ENCODE results near the gene OSMR.

The OSMR gene

DNA sequence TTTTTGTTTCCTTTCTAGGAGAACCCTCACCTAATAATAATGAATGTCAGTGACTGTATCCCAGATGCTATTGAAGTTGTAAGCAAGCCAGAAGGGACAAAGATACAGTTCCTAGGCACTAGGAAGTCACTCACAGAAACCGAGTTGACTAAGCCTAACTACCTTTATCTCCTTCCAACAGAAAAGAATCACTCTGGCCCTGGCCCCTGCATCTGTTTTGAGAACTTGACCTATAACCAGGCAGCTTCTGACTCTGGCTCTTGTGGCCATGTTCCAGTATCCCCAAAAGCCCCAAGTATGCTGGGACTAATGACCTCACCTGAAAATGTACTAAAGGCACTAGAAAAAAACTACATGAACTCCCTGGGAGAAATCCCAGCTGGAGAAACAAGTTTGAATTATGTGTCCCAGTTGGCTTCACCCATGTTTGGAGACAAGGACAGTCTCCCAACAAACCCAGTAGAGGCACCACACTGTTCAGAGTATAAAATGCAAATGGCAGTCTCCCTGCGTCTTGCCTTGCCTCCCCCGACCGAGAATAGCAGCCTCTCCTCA, 87.1 kb downstream of the OSMR start:
- Histone ChIP-seq H3K27me3 (ENCODE audit: control insufficient read depth in 5 of 5, insufficient read depth in 4 of 5, low read length in 5 of 5) (no peaks in the 10 kb centered on the region), H3K9ac (ENCODE audit: low read length in 5 of 5) (no peak overlapping the region), H3K36me3 (ENCODE audit: control insufficient read depth in 5 of 5, insufficient read depth in 5 of 5, low read length in 5 of 5) (peaks cover 22 to 47% (median 24%) of the 10 kb centered on the region in 5 donors), H3K4me1 (ENCODE audit: control insufficient read depth in 5 of 5, insufficient read depth in 5 of 5, low read length in 5 of 5) (peaks cover 0 to 4% (median 3%) of the 10 kb centered on the region in 5 donors), H3K4me3 (ENCODE audit: low read depth in 1 of 5, low read length in 5 of 5) (no peak overlapping the region), H3K9me3 (ENCODE audit: control insufficient read depth in 5 of 5, low read length in 5 of 5) (no peaks in the 10 kb centered on the region), H3K27ac (ENCODE audit: low read depth, low read length) (no peak overlapping the region)

DNA sequence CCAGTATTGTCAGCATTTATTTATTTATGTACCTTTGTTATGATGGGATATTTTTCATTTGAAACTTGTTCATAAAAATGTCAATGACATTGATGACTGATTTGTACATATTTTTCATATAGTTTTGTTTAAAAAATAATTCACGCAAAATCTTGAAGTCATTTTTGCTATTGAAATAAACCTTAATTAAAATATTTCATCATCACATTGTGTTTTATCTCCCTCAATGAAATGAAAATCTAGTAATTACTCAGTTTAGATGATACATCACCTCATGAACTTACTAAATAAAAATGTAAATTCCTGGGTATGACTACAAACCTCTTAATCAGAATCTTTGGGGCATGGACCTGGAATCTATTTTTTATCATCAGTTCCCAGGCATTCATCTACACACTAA, 89.6 kb downstream of the OSMR start:
- Histone ChIP-seq H3K9ac (ENCODE audit: low read length in 5 of 5) (no peak overlapping the region), H3K36me3 (ENCODE audit: control insufficient read depth in 5 of 5, insufficient read depth in 5 of 5, low read length in 5 of 5) (peaks cover 23 to 52% (median 33%) of the 10 kb centered on the region in 5 donors), H3K4me1 (ENCODE audit: control insufficient read depth in 5 of 5, insufficient read depth in 5 of 5, low read length in 5 of 5) (no peaks in the 10 kb centered on the region), H3K27ac (ENCODE audit: low read depth, low read length) (no peak overlapping the region), H3K9me3 (ENCODE audit: control insufficient read depth in 5 of 5, low read length in 5 of 5) (no peaks in the 10 kb centered on the region), H3K27me3 (ENCODE audit: control insufficient read depth in 5 of 5, insufficient read depth in 4 of 5, low read length in 5 of 5) (no peaks in the 10 kb centered on the region), H3K4me3 (ENCODE audit: low read depth in 1 of 5, low read length in 5 of 5) (no peak overlapping the region)

DNA sequence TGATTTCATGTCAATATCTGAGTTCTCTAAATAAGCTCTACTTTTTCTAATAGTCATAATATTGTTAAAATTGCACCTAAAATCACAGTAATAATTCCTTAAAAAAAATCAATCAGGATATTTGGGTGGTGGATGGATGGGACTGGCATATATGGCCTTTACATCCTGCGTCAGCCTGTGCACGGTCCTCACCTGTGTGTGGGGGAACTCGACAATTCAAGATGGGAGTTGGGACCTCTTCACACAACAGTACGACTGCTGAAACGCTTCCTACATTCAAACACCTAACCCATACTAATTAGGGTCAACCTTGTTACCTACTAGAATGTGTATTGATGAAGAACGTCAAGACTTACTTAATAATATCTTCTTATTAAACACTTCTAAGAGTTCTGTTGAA, 90.5 kb downstream of the OSMR start:
- no peak overlapping the region for H3K27ac ChIP-seq (ENCODE audit: low read depth, low read length)
- H3K9me3 ChIP-seq (ENCODE audit: control insufficient read depth in 5 of 5, low read length in 5 of 5): no peaks in the 10 kb centered on the region
- H3K27me3 ChIP-seq (ENCODE audit: control insufficient read depth in 5 of 5, insufficient read depth in 4 of 5, low read length in 5 of 5): no peaks in the 10 kb centered on the region
- no peak overlapping the region for H3K9ac ChIP-seq (ENCODE audit: low read length in 5 of 5)
- no peaks in the 10 kb centered on the region for H3K4me1 ChIP-seq (ENCODE audit: control insufficient read depth in 5 of 5, insufficient read depth in 5 of 5, low read length in 5 of 5)
- H3K4me3 ChIP-seq (ENCODE audit: low read depth in 1 of 5, low read length in 5 of 5): no peak overlapping the region
- H3K36me3 ChIP-seq (ENCODE audit: control insufficient read depth in 5 of 5, insufficient read depth in 5 of 5, low read length in 5 of 5): peaks cover 24 to 50% (median 37%) of the 10 kb centered on the region in 5 donors

DNA sequence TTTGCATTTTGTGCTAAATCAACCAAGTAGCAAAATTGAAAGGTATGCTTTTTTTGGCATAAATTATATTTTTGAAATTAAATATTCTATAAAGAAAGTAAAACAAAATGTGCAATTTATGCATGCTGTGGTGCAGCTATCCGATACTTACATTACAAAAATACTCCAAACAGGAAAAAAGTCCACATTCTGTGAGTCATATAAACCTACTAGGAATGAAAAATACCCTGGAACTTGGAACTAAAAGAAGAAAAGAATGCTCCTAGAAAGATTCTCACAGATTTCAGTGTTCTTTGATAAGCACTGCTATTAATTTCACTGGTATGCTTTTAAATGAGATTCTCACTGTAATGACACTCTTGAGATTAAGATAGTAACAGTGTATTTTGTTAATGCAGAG, 92.6 kb downstream of the OSMR start:
- no peak overlapping the region for H3K9ac ChIP-seq (ENCODE audit: low read length in 5 of 5)
- no peak overlapping the region for H3K27ac ChIP-seq (ENCODE audit: low read depth, low read length)
- H3K4me1 ChIP-seq (ENCODE audit: control insufficient read depth in 5 of 5, insufficient read depth in 5 of 5, low read length in 5 of 5): no peaks in the 10 kb centered on the region
- H3K4me3 ChIP-seq (ENCODE audit: low read depth in 1 of 5, low read length in 5 of 5): no peak overlapping the region
- no peaks in the 10 kb centered on the region for H3K9me3 ChIP-seq (ENCODE audit: control insufficient read depth in 5 of 5, low read length in 5 of 5)
- H3K27me3 ChIP-seq (ENCODE audit: control insufficient read depth in 5 of 5, insufficient read depth in 4 of 5, low read length in 5 of 5): no peaks in the 10 kb centered on the region
- peaks cover 20 to 53% (median 37%) of the 10 kb centered on the region in 5 donors for H3K36me3 ChIP-seq (ENCODE audit: control insufficient read depth in 5 of 5, insufficient read depth in 5 of 5, low read length in 5 of 5)

DNA sequence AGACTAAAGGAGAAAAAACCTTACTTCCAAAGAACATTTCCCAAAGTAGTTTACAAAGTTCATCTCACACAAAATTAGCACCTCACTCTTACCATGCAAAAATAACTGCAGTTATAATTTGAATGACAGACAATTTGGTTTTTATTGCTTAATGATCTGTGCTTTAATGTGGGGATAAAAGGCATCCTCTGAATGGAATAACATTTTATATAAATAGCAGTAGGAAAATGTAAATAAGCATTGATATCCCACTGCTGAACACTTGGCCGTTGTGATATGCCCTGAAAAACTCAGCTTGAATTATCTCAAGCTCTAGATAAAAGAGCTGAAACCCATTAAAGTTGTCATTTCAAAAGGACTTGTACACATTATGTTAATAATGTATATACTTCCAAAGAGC, 93.2 kb downstream of the OSMR start:
- Histone ChIP-seq H3K36me3 (ENCODE audit: control insufficient read depth in 5 of 5, insufficient read depth in 5 of 5, low read length in 5 of 5) (peaks cover 17 to 51% (median 34%) of the 10 kb centered on the region in 5 donors), H3K4me3 (ENCODE audit: low read depth in 1 of 5, low read length in 5 of 5) (no peak overlapping the region)

DNA sequence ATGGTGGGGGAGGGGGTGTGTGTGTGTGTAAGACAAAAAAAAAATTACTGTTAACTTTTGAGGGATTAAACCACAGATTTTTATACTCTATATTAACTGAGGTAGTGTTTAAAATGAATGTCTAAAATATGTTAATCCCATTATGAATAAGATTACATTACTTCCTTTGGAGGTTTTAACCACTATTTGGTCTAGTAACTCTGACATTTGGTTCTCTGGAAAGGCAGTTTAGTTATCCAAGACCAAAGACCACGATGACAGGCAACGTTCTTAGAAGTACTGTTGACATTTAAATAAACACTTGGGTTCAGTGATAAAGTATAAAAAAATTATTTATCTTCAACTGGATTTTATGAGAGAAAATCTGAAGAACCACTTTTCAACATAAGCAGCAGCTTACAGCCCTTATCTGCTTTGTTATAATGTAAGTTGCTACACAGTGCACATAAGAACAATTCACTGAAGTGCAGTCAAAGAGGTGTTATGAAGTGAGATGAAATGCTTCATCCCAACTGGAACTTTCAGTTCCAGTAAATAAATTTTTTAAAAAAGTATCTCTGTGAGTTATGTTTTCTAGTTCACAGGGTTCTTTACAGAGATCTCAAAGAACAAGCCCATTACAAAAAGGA, 94.5 kb downstream of the OSMR start:
- H3K4me3 ChIP-seq (ENCODE audit: low read depth in 1 of 5, low read length in 5 of 5): no peak overlapping the region
- no peaks in the 10 kb centered on the region for H3K4me1 ChIP-seq (ENCODE audit: control insufficient read depth in 5 of 5, insufficient read depth in 5 of 5, low read length in 5 of 5)
- no peak overlapping the region for H3K27ac ChIP-seq (ENCODE audit: low read depth, low read length)
- H3K36me3 ChIP-seq (ENCODE audit: control insufficient read depth in 5 of 5, insufficient read depth in 5 of 5, low read length in 5 of 5): peaks cover 31 to 52% (median 40%) of the 10 kb centered on the region in 5 donors
- H3K9ac ChIP-seq (ENCODE audit: low read length in 5 of 5): no peak overlapping the region
- H3K27me3 ChIP-seq (ENCODE audit: control insufficient read depth in 5 of 5, insufficient read depth in 4 of 5, low read length in 5 of 5): no peaks in the 10 kb centered on the region
- no peaks in the 10 kb centered on the region for H3K9me3 ChIP-seq (ENCODE audit: control insufficient read depth in 5 of 5, low read length in 5 of 5)

More for the DNA sequence above, 93.2 kb downstream of the OSMR start:
- Histone ChIP-seq H3K27ac (ENCODE audit: low read depth, low read length) (no peak overlapping the region), H3K9ac (ENCODE audit: low read length in 5 of 5) (no peak overlapping the region), H3K9me3 (ENCODE audit: control insufficient read depth in 5 of 5, low read length in 5 of 5) (no peaks in the 10 kb centered on the region), H3K27me3 (ENCODE audit: control insufficient read depth in 5 of 5, insufficient read depth in 4 of 5, low read length in 5 of 5) (no peaks in the 10 kb centered on the region), H3K4me1 (ENCODE audit: control insufficient read depth in 5 of 5, insufficient read depth in 5 of 5, low read length in 5 of 5) (no peaks in the 10 kb centered on the region)

DNA sequence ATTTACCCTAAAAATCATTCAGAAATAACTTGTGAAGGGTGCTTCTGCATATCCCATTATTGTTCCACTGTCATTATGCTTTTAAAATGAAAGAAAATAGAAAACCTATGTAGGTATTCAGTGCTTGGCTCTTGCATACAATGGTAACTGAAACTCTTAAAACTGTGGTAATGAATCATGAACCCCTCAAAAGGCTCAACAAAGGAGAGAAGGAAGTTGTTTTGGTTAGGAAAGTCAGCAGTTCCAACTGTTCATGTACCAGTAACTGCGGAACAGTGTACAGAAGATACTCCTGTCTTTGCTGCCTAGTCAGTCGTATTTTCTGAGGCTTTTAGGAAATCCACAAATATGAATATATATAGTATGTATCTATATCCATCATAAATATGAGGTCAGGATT, 96.1 kb downstream of the OSMR start:
- Histone ChIP-seq H3K36me3 (ENCODE audit: control insufficient read depth in 5 of 5, insufficient read depth in 5 of 5, low read length in 5 of 5) (peaks cover 30 to 58% (median 53%) of the 10 kb centered on the region in 5 donors), H3K9me3 (ENCODE audit: control insufficient read depth in 5 of 5, low read length in 5 of 5) (no peaks in the 10 kb centered on the region), H3K4me1 (ENCODE audit: control insufficient read depth in 5 of 5, insufficient read depth in 5 of 5, low read length in 5 of 5) (no peaks in the 10 kb centered on the region), H3K9ac (ENCODE audit: low read length in 5 of 5) (no peak overlapping the region), H3K4me3 (ENCODE audit: low read depth in 1 of 5, low read length in 5 of 5) (no peak overlapping the region), H3K27me3 (ENCODE audit: control insufficient read depth in 5 of 5, insufficient read depth in 4 of 5, low read length in 5 of 5) (no peaks in the 10 kb centered on the region), H3K27ac (ENCODE audit: low read depth, low read length) (no peak overlapping the region)

DNA sequence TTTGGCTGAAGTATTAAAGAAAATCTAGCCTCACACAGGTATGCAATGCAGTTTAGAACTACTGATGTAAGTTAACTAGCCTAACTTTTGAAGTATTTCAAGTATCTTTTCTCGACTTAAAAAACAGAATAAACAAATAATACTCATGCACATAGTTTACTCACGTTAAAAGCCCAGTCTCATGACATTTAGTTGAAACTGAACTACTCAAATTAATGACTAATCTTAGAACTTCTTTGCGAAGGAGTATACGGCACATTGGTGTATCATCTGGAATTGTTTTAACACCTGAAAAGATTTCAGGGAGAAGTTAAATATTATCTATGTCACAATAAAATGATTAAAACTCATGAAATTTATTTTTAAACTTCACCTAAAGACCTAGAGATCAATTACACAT, 98.5 kb downstream of the OSMR start:
- no peak overlapping the region for H3K4me3 ChIP-seq (ENCODE audit: low read depth in 1 of 5, low read length in 5 of 5)
- peaks cover 0 to 4% (median 0%) of the 10 kb centered on the region in 5 donors for H3K4me1 ChIP-seq (ENCODE audit: control insufficient read depth in 5 of 5, insufficient read depth in 5 of 5, low read length in 5 of 5)
- H3K9me3 ChIP-seq (ENCODE audit: control insufficient read depth in 5 of 5, low read length in 5 of 5): no peaks in the 10 kb centered on the region
- H3K27ac ChIP-seq (ENCODE audit: low read depth, low read length): no peak overlapping the region
- no peak overlapping the region for H3K9ac ChIP-seq (ENCODE audit: low read length in 5 of 5)
- peaks cover 35 to 62% (median 54%) of the 10 kb centered on the region in 5 donors for H3K36me3 ChIP-seq (ENCODE audit: control insufficient read depth in 5 of 5, insufficient read depth in 5 of 5, low read length in 5 of 5)
- no peaks in the 10 kb centered on the region for H3K27me3 ChIP-seq (ENCODE audit: control insufficient read depth in 5 of 5, insufficient read depth in 4 of 5, low read length in 5 of 5)

DNA sequence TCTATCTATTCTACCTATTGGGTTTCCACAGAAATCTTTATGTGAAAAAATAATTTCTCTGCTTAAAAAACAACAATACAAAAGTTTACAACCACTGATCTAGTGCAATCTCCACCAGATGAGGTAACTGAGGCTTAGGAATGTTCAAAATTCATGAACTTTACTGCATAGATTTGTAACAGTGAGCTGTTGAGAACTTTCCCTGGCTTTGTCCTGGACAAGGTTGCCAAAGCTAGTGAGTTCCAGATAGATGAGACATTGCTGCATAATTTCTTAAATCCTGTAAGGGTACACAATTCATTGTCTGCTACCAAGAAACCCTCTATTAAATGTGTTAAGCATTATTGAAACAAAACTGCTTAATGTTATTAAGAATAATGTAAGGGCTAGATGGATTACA, 102.7 kb downstream of the OSMR start:
- no peak overlapping the region for H3K9ac ChIP-seq (ENCODE audit: low read length in 5 of 5)
- H3K9me3 ChIP-seq (ENCODE audit: control insufficient read depth in 5 of 5, low read length in 5 of 5): no peaks in the 10 kb centered on the region
- H3K27me3 ChIP-seq (ENCODE audit: control insufficient read depth in 5 of 5, insufficient read depth in 4 of 5, low read length in 5 of 5): no peaks in the 10 kb centered on the region
- H3K4me1 ChIP-seq (ENCODE audit: control insufficient read depth in 5 of 5, insufficient read depth in 5 of 5, low read length in 5 of 5): peaks cover 0 to 4% (median 0%) of the 10 kb centered on the region in 5 donors
- H3K4me3 ChIP-seq (ENCODE audit: low read depth in 1 of 5, low read length in 5 of 5): no peak overlapping the region
- peaks cover 40 to 68% (median 60%) of the 10 kb centered on the region in 5 donors for H3K36me3 ChIP-seq (ENCODE audit: control insufficient read depth in 5 of 5, insufficient read depth in 5 of 5, low read length in 5 of 5)
- H3K27ac ChIP-seq (ENCODE audit: low read depth, low read length): no peak overlapping the region

DNA sequence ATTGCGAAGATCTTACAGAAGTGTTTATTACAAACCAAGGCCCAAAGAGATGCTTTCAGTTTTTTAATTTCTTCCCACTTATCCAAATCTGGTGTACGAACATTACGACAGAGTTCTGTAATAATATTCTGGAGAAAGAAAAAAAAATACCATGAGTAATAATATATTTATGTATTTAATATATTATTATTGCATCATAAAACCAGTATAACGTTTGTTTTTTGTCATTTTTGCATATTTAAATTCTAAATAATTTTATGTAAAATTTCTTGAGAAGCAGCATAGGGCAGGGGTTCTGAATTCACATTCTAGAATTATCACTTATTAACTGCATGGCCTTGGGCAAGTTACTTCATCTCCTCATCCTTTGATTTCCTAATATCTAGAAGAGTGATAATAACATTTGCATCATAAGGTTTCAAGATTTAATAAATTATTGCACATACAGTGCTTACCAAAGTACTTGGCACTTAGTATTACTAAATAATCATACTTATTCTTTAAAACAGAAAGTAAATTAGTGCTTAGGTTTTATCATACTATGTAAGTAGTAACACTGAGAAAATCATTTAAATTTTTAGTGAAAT, 107.7 kb downstream of the OSMR start:
- H3K9ac ChIP-seq (ENCODE audit: low read length in 5 of 5): no peak overlapping the region
- H3K27ac ChIP-seq (ENCODE audit: low read depth, low read length): peak overlapping the region; percentile 32
- no peaks in the 10 kb centered on the region for H3K27me3 ChIP-seq (ENCODE audit: control insufficient read depth in 5 of 5, insufficient read depth in 4 of 5, low read length in 5 of 5)
- H3K36me3 ChIP-seq (ENCODE audit: control insufficient read depth in 5 of 5, insufficient read depth in 5 of 5, low read length in 5 of 5): peaks cover 38 to 74% (median 54%) of the 10 kb centered on the region in 5 donors
- no peaks in the 10 kb centered on the region for H3K9me3 ChIP-seq (ENCODE audit: control insufficient read depth in 5 of 5, low read length in 5 of 5)
- no peak overlapping the region for H3K4me3 ChIP-seq (ENCODE audit: low read depth in 1 of 5, low read length in 5 of 5)
- H3K4me1 ChIP-seq (ENCODE audit: control insufficient read depth in 5 of 5, insufficient read depth in 5 of 5, low read length in 5 of 5): peaks cover 0 to 12% (median 0%) of the 10 kb centered on the region in 5 donors

Data from subcutaneous abdominal adipose tissue (tissue), 5 donors.